Heart left ventricle (tissue), 16 donors: ENCODE data around the gene NRN1L. TPM values are rescaled to one million over a fixed set of nuclear protein-coding genes. Genes with fewer than 3 reads are reported as not detected.

Source experiments
- ATAC-seq, 4 donors: fragments of 200-7000 bp; cut with Tn5 transposase; one replicate each; pipeline ENCODE4 v1.9.1; 2020 to 2022; ENCODE audit warnings: moderate library complexity in 4 of 4, mild to moderate bottlenecking in 3 of 4, moderate number of reproducible peaks in 1 of 4
- DNase-seq, 5 donors: peaks; one replicate each; pipeline ENCODE4 v3.0.0-alpha.2; 2020
- H3K27ac ChIP-seq, 12 donors: fragments of 200-600 bp; sonication (generic) in 4 of 12; one replicate each; pipeline versions ENCODE4 v1.5.0 to v1.8.0; 2016 to 2022; ENCODE audit warnings: mild to moderate bottlenecking in 2 of 12
- H3K27me3 ChIP-seq, 9 donors: fragments of 200-600 bp; sonication (generic) in 2 of 9; one replicate each; pipeline versions ENCODE4 v1.5.1 to v1.8.0; 2016 to 2022; ENCODE audit warnings: mild to moderate bottlenecking in 3 of 9
- H3K36me3 ChIP-seq, 9 donors: fragments of 200-600 bp; sonication (generic) in 2 of 9; one replicate each; pipeline versions ENCODE4 v1.5.0 to v1.8.0; 2018 to 2022; ENCODE audit warnings: mild to moderate bottlenecking in 2 of 9
- H3K4me1 ChIP-seq, 12 donors: fragments of 200-600 bp; sonication (generic) in 4 of 12; one replicate each; pipeline versions ENCODE4 v1.5.0 to v1.8.0; 2016 to 2022; ENCODE audit warnings: mild to moderate bottlenecking in 3 of 12
- H3K4me3 ChIP-seq, 12 donors: fragments of 200-600 bp; sonication (generic) in 4 of 12; one replicate each; pipeline versions ENCODE4 v1.5.0 to v1.8.0; 2017 to 2022; ENCODE audit warnings: mild to moderate bottlenecking in 9 of 12, moderate library complexity in 4 of 12
- H3K9me3 ChIP-seq, 12 donors: fragments of 200-600 bp; sonication (generic) in 4 of 12; one replicate each; pipeline versions ENCODE4 v1.5.0 to v1.8.0; 2016 to 2022; ENCODE audit warnings: mild to moderate bottlenecking in 1 of 12
- CTCF ChIP-seq, 12 donors: fragments of 200-600 bp; sonication (generic) in 4 of 12; IDR thresholded peaks; one replicate each; pipeline versions ENCODE4 v1.5.0 to v1.8.0; 2018 to 2022; ENCODE audit warnings: antibody characterized with exemption in 12 of 12, mild to moderate bottlenecking in 5 of 12
- POLR2A ChIP-seq, 2 donors: fragments of 450-650 bp; IDR thresholded peaks; one replicate each; pipeline ENCODE4 v1.6.1; 2017; ENCODE audit warnings: antibody characterized with exemption in 2 of 2, mild to moderate bottlenecking in 2 of 2, moderate library complexity in 2 of 2
- WGBS, 4 donors: extraction: QIAGEN DNeasy Blood & Tissue Kit in 2 of 4; methylation state at CpG; one replicate each; pipeline versions ENCODE4 v1.1.5 to v1.1.7; 2013 to 2018; 5-methylcytosine and 5-hydroxymethylcytosine counted together
- intact Hi-C, 10 donors: fragments of 100-400 bp; cut with DNase I; formaldehyde crosslinking; loops; one replicate each; pipeline versions ENCODE4 v1.11.1 to v1.14.2; 2022
- polyA plus RNA-seq, 2 donors: library from polyadenylated mRNA; stranded (reverse); fragments of 200-250 nt; gene quantifications; one replicate each; pipeline ENCODE4 v1.2.3, GENCODE V29; 2013
- total RNA-seq, 9 donors: library from RNA; depleted of rRNA in 2 of 9; stranded (reverse); fragments of >200 nt in 2 of 9; fragmentation: NEBNext Ultra II Directional in 3 of 9; extraction: Animal tissue kit (Norgen Biotek cat#: 25700) in 3 of 9; gene quantifications; one replicate each; pipeline versions ENCODE4 v1.1.0 to v1.2.4, GENCODE V29; 2016 to 2023
- donor health status: ischemic (EF 13 %, LVEDD 7.1; RV severe dilation, severe dysfunction).
- donor health status: healthy with polysubstance abuse.
- donor health status: DM: no; HTN: yes; CAD: no.
- donor health status: DM: no; HTN: no; CAD: no.
- donor health status: ischemic (EF 25% LVEDD 6.9; RV normal size, moderate dysfunction).
- donor health status: ischemic (EF 25% LVEDD 5.7; RV mildly dilated, moderate dysfunction).
- donor health status: healthy.
- donor health status: DM: yes; HTN: yes; CAD: no.
- donor health status: ischemic (EF 35%, LVEDD 5.7; RV mildly dilated, moderate dysfunction).
- donor health status: nonischemic (EF 11% LVEDD 7.7; RV severe dilation, severe dysfunction).
- donor health status: DM: yes; HTN: yes; CAD: no.
- donor health status: PGD.
- donor health status: ischemic (EF 29% LVEDD 5.4; RV normal size, mild dysfunction).
- donor health status: nonischemic (EF 23%, LVEDD 6.1; RV moderate dilation, normal function).

The NRN1L gene
- total and polyA plus RNA-seq, 11 donors = 0.78 to 5.8 (median 1.7) TPM; not detected in 3

DNA sequence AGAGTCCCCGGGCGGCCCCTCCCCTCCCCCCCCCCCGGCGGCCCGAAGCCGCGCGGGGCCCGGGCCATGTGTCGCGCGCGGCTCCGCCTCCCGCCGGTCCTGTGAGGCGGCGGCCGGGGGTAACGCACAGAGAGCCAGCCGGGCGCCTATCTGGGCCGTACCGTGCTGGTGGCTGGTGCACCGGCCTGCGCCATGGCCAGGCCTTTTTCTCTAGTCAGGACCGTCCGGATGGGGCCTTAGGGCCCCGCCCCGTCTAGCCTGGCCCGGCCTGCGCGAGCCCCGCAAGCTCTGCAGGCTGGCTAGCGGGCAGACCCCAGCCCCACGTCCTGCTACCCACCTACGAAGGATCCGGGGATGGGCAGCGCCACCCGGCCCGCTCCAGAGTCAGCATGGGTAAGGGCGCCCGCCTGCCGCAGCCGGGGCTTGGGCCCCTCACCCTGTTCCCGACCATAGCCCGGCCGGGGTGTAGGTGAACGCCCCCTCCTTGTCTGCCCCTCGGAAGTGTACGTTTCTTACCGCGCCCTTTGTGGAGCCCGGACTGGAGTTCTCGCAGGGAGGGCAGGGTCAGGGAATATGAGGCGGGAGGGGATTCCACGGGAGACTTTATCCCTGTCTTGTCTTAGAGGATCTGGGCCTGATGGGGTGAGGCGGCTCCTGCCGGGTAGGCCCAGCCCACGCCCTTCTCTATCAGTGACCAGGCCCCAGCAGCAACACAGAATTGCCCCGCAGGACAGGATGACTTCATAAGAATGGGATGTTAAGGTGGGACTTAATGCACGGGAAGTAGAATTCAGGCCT, 37.4 kb upstream of the NRN1L start, which contains the start of gene CENPT:
CENPT (minus strand) TSS at position 630 of the 798 bp plus-strand sequence. CDS start 13,834 bp downstream, outside the sequence.
- Histone ChIP-seq H3K27me3 (no peaks in the 10 kb centered on the region), H3K36me3 (peaks cover 0 to 12% (median 0%) of the 10 kb centered on the region in 9 donors), H3K27ac (peak within 1 kb of the TSS; percentile 88 to 100 (median 96)), H3K4me1 (peaks cover 24 to 63% (median 50%) of the 10 kb centered on the region in 12 donors), H3K9me3 (no peaks in the 10 kb centered on the region), H3K4me3 (peak within 1 kb of the TSS; percentile 76 to 100 (median 94))
- peak; percentile 8 to 77 (median 48) for ATAC-seq
- 0 to 1% (median 1%) methylated on average over 27 to 61 of the region's 62 CpGs for WGBS, 4 donors
- DNase-seq = peak in 2 of 5 donors; percentile 52 to 79
- intact Hi-C loops = loop anchor here in 1 of 10 donors (2.0 to 5.0 kb wide), 2 partner anchors 16 to 40 kb away; partner anchors contain the start of genes RANBP10 and TSNAXIP1
- no peak for TF ChIP-seq CTCF (IDR thresholded peaks at IDR 0.05)
- no peak for TF ChIP-seq POLR2A (IDR thresholded peaks at IDR 0.05)

- Histone ChIP-seq H3K9me3 (no peaks in the 10 kb centered on the region), H3K4me3 (peak overlapping the region in 10 of 12 donors; percentile 77 to 100 (median 99)), H3K36me3 (peaks cover 0 to 12% (median 0%) of the 10 kb centered on the region in 9 donors), H3K27me3 (no peaks in the 10 kb centered on the region), H3K27ac (peak overlapping the region in 10 of 12 donors; percentile 91 to 100 (median 96)), H3K4me1 (peaks cover 24 to 57% (median 47%) of the 10 kb centered on the region in 12 donors)
- TF ChIP-seq POLR2A (IDR thresholded peaks at IDR 0.05) = no peak
- WGBS, 4 donors = 85 to 91% (median 89%) methylated on average over 11 of the region's 11 CpGs
- DNase-seq (no peak), ATAC-seq (no peak)
- intact Hi-C loops = loop anchor here in 1 of 10 donors (5.0 kb wide), 1 partner anchor 41 kb away; the partner anchor contains the start of genes RANBP10 and TSNAXIP1
Measured at GRCh38 chr16:67848118-67848517, 36.6 kb upstream of the NRN1L start.

- H3K36me3 ChIP-seq = peaks cover 0 to 11% (median 0%) of the 10 kb centered on the region in 9 donors
- H3K27ac ChIP-seq = no peak overlapping the region
- H3K4me1 ChIP-seq = peaks cover 10 to 52% (median 41%) of the 10 kb centered on the region in 12 donors
- no peak for DNase-seq
- no peak for ATAC-seq
- H3K27me3 ChIP-seq = no peaks in the 10 kb centered on the region
- 96 to 99% (median 98%) methylated on average over 3 of the region's 3 CpGs for WGBS, 4 donors
- no peaks in the 10 kb centered on the region for H3K9me3 ChIP-seq
- TF ChIP-seq POLR2A (IDR thresholded peaks at IDR 0.05) = no peak
- TF ChIP-seq CTCF (IDR thresholded peaks at IDR 0.05) = no peak
- intact Hi-C loops = no loop called here
- H3K4me3 ChIP-seq = no peak overlapping the region
Measured at GRCh38 chr16:67853670-67854069, 31.0 kb upstream of the NRN1L start.

- Histone ChIP-seq H3K27ac (peak overlapping the region in 7 of 12 donors; percentile 15 to 87 (median 45)), H3K4me3 (no peak overlapping the region), H3K36me3 (peaks cover 0 to 9% (median 0%) of the 10 kb centered on the region in 9 donors), H3K27me3 (no peaks in the 10 kb centered on the region), H3K9me3 (no peaks in the 10 kb centered on the region), H3K4me1 (peaks cover 9 to 55% (median 42%) of the 10 kb centered on the region in 12 donors)
- TF ChIP-seq POLR2A (IDR thresholded peaks at IDR 0.05) (no peak), CTCF (IDR thresholded peaks at IDR 0.05) (no peak)
- peak in 2 of 5 donors; percentile 43 to 51 for DNase-seq
- 41 to 55% (median 51%) methylated on average over 10 of the region's 10 CpGs for WGBS, 4 donors
- ATAC-seq = no peak
- intact Hi-C loops = no loop called here
Measured at GRCh38 chr16:67855789-67856188, 28.9 kb upstream of the NRN1L start.
